ENCODE results near the gene AHNAK. TPM values are rescaled to one million over a fixed set of nuclear protein-coding genes. Genes with fewer than 3 reads are reported as not detected.
A peak's percentile ranks its signal among the peaks of the same experiment; 100 is the strongest.

The AHNAK gene
- total RNA-seq, 4 donors from 2014 or later: 227 to 400 (median 288) TPM

- 46 to 68% methylated on average over 9 of the region's 9 CpGs for WGBS, 2 donors
Observed at GRCh38 chr11:62449451-62449851, 97.2 kb downstream of the AHNAK start.

GRCh38 chr11:62446091-62446490 lies 100.5 kb downstream of the AHNAK start:
- 83 to 92% methylated on average over 5 of the region's 5 CpGs for WGBS, 2 donors

More at GRCh38 chr11:62449451-62449851, 97.2 kb downstream of the AHNAK start:
- TF ChIP-seq POLR2A (IDR thresholded peaks at IDR 0.05) (no peak), CTCF (IDR thresholded peaks at IDR 0.05) (peak in 2 of 6 experiments; percentile 19 to 29)
- Histone ChIP-seq H3K27me3 (no peaks in the 10 kb centered on the region), H3K9me3 (no peaks in the 10 kb centered on the region), H3K4me3 (replicated peaks in 1 of 3) (no peak overlapping the region), H3K36me3 (no peaks in the 10 kb centered on the region), H3K4me1 (peaks cover 6 to 26% of the 10 kb centered on the region in 2 donors), H3K27ac (no peak overlapping the region)
- peak; percentile 59 to 80 for DNase-seq
- intact Hi-C loops (cut with DNase I): no loop called here

GRCh38 chr11:62445314-62445740 lies 101.3 kb downstream of the AHNAK start:
- Histone ChIP-seq H3K36me3 (no peaks in the 10 kb centered on the region), H3K4me1 (peaks cover 17 to 41% of the 10 kb centered on the region in 2 donors), H3K27ac (peak overlapping the region; percentile 38 to 73 (median 64)), H3K9me3 (no peaks in the 10 kb centered on the region), H3K4me3 (replicated peaks in 1 of 3) (no peak overlapping the region), H3K27me3 (no peaks in the 10 kb centered on the region)
- DNase-seq: peak in 1 of 2 donors; percentile 33
- 58 to 60% methylated on average over 5 of the region's 5 CpGs for WGBS, 2 donors
- TF ChIP-seq CTCF (IDR thresholded peaks at IDR 0.05) (no peak), POLR2A (IDR thresholded peaks at IDR 0.05) (no peak)
- intact Hi-C loops (cut with DNase I): no loop called here

More at GRCh38 chr11:62446091-62446490, 100.5 kb downstream of the AHNAK start:
- no peak for DNase-seq
- intact Hi-C loops (cut with DNase I): no loop called here
- H3K4me1 ChIP-seq: peaks cover 17 to 37% of the 10 kb centered on the region in 2 donors
- TF ChIP-seq CTCF (IDR thresholded peaks at IDR 0.05): no peak
- TF ChIP-seq POLR2A (IDR thresholded peaks at IDR 0.05): no peak
- no peaks in the 10 kb centered on the region for H3K36me3 ChIP-seq
- H3K27me3 ChIP-seq: no peaks in the 10 kb centered on the region
- H3K9me3 ChIP-seq: no peaks in the 10 kb centered on the region
- H3K27ac ChIP-seq: no peak overlapping the region
- no peak overlapping the region for H3K4me3 ChIP-seq (replicated peaks in 1 of 3)

- intact Hi-C loops (cut with DNase I): no loop called here
Observed at GRCh38 chr11:62444835-62445234, 101.8 kb downstream of the AHNAK start.

More at GRCh38 chr11:62444835-62445234, 101.8 kb downstream of the AHNAK start:
- no peaks in the 10 kb centered on the region for H3K9me3 ChIP-seq
- peak overlapping the region; percentile 38 to 73 (median 64) for H3K27ac ChIP-seq
- H3K4me3 ChIP-seq (replicated peaks in 1 of 3): no peak overlapping the region
- DNase-seq: no peak
- H3K36me3 ChIP-seq: no peaks in the 10 kb centered on the region
- no peak for TF ChIP-seq POLR2A (IDR thresholded peaks at IDR 0.05)
- no peak for TF ChIP-seq CTCF (IDR thresholded peaks at IDR 0.05)
- WGBS, 2 donors: 37 to 63% methylated on average over 9 of the region's 9 CpGs
- peaks cover 17 to 43% of the 10 kb centered on the region in 2 donors for H3K4me1 ChIP-seq
- H3K27me3 ChIP-seq: no peaks in the 10 kb centered on the region

Measured in thyroid gland (tissue), 4 donors.